ENCODE measurements around the gene ROGDI.

The ROGDI gene

GRCh38 chr16:4765511-4766474 is 36.6 kb downstream of the ROGDI start:
- TF ChIP-seq TAF1 (IDR thresholded peaks at IDR 0.05; ENCODE audit: borderline replicate concordance, insufficient read depth, low read length) (no peak), REST (IDR thresholded peaks at IDR 0.05; ENCODE audit: insufficient read depth in 1 of 2, low read depth in 2 of 2, low read length in 2 of 2) (no peak), POLR2AphosphoS5 (IDR thresholded peaks at IDR 0.05; ENCODE audit: low read depth, low read length) (no peak), FOXP2 (optimal IDR thresholded peaks at IDR 0.05; ENCODE audit: borderline replicate concordance, extremely low read depth, extremely low read length, insufficient read depth) (no peak), SIN3A (IDR thresholded peaks at IDR 0.05; ENCODE audit: borderline replicate concordance, insufficient read depth, low read length) (no peak)

GRCh38 chr16:4763791-4764190 is 38.6 kb downstream of the ROGDI start:
- no peak for TF ChIP-seq FOXP2 (optimal IDR thresholded peaks at IDR 0.05; ENCODE audit: borderline replicate concordance, extremely low read depth, extremely low read length, insufficient read depth)
- no peak for TF ChIP-seq SIN3A (IDR thresholded peaks at IDR 0.05; ENCODE audit: borderline replicate concordance, insufficient read depth, low read length)

GRCh38 chr16:4762205-4762604 is 40.2 kb downstream of the ROGDI start:
- TF ChIP-seq POLR2AphosphoS5 (IDR thresholded peaks at IDR 0.05; ENCODE audit: low read depth, low read length) (no peak), SIN3A (IDR thresholded peaks at IDR 0.05; ENCODE audit: borderline replicate concordance, insufficient read depth, low read length) (no peak), REST (IDR thresholded peaks at IDR 0.05; ENCODE audit: insufficient read depth in 1 of 2, low read depth in 2 of 2, low read length in 2 of 2) (no peak), FOXP2 (optimal IDR thresholded peaks at IDR 0.05; ENCODE audit: borderline replicate concordance, extremely low read depth, extremely low read length, insufficient read depth) (no peak), TAF1 (IDR thresholded peaks at IDR 0.05; ENCODE audit: borderline replicate concordance, insufficient read depth, low read length) (no peak)

GRCh38 chr16:4760221-4760910 is 42.1 kb downstream of the ROGDI start:
- no peak for TF ChIP-seq POLR2AphosphoS5 (IDR thresholded peaks at IDR 0.05; ENCODE audit: low read depth, low read length)
- TF ChIP-seq TAF1 (IDR thresholded peaks at IDR 0.05; ENCODE audit: borderline replicate concordance, insufficient read depth, low read length), result no peak
- no peak for TF ChIP-seq SIN3A (IDR thresholded peaks at IDR 0.05; ENCODE audit: borderline replicate concordance, insufficient read depth, low read length)
- TF ChIP-seq REST (IDR thresholded peaks at IDR 0.05; ENCODE audit: insufficient read depth in 1 of 2, low read depth in 2 of 2, low read length in 2 of 2), result no peak
- TF ChIP-seq FOXP2 (optimal IDR thresholded peaks at IDR 0.05; ENCODE audit: borderline replicate concordance, extremely low read depth, extremely low read length, insufficient read depth), result no peak

- TF ChIP-seq FOXP2 (optimal IDR thresholded peaks at IDR 0.05; ENCODE audit: borderline replicate concordance, extremely low read depth, extremely low read length, insufficient read depth) (no peak), REST (IDR thresholded peaks at IDR 0.05; ENCODE audit: insufficient read depth in 1 of 2, low read depth in 2 of 2, low read length in 2 of 2) (no peak), TAF1 (IDR thresholded peaks at IDR 0.05; ENCODE audit: borderline replicate concordance, insufficient read depth, low read length) (no peak), SIN3A (IDR thresholded peaks at IDR 0.05; ENCODE audit: borderline replicate concordance, insufficient read depth, low read length) (no peak), POLR2AphosphoS5 (IDR thresholded peaks at IDR 0.05; ENCODE audit: low read depth, low read length) (no peak)
Observed at GRCh38 chr16:4755687-4756086, 46.7 kb downstream of the ROGDI start.

Measured in PFSK-1 (cell line).